K562 treated with DMSO at 1 percent for 48 hours (cell line): ENCODE measurements around the gene PCDHB13. TPM values are rescaled to one million over a fixed set of nuclear protein-coding genes. Genes with fewer than 3 reads are reported as not detected.

Experiments
- total RNA-seq: library from RNA; unstranded; fragments of 300-600 nt; gene quantifications from 2 replicates; pipeline ENCODE4 v1.2.3, GENCODE V29; 2022; ENCODE audit warnings: low replicate concordance; ENCODE audit errors: extremely low read depth

Gene PCDHB13
- not detected in 2 replicates for total RNA-seq

GRCh38 chr5:141213656-141214339, at the start of gene PCDHB13:
TSS of gene PCDHB13 (plus strand) at chr5:141213919. CDS start at chr5:141214124, 205 bp downstream.

GRCh38 chr5:141172381-141173204, 41.1 kb upstream of the PCDHB13 start, which contains the start of gene PCDHB7:
TSS of gene PCDHB7 (plus strand) at chr5:141172644. CDS start at chr5:141172836, 192 bp downstream.

GRCh38 chr5:141177577-141178191, 36.0 kb upstream of the PCDHB13 start, which contains the start of gene PCDHB8:
TSS of gene PCDHB8 (plus strand) at chr5:141177790. CDS start at chr5:141178035, 245 bp downstream.

GRCh38 chr5:141182248-141182647, 31.5 kb upstream of the PCDHB13 start, which contains the start of gene PCDHB16:
TSS of gene PCDHB16 (plus strand) at chr5:141182387. CDS start at chr5:141182560, 173 bp downstream.

GRCh38 chr5:141186897-141187512, 26.7 kb upstream of the PCDHB13 start, which contains the start of gene PCDHB9:
TSS of gene PCDHB9 (plus strand) at chr5:141187161. CDS start at chr5:141187319, 158 bp downstream.

GRCh38 chr5:141192110-141192725, 21.5 kb upstream of the PCDHB13 start, which contains the start of gene PCDHB10:
TSS of gene PCDHB10 (plus strand) at chr5:141192353. CDS start at chr5:141192553, 200 bp downstream.

GRCh38 chr5:141199359-141200235, 14.1 kb upstream of the PCDHB13 start, which contains the start of gene PCDHB11:
TSS of gene PCDHB11 (plus strand) at chr5:141199627. CDS start at chr5:141199775, 148 bp downstream.

GRCh38 chr5:141208478-141208877, 5.2 kb upstream of the PCDHB13 start, which contains the start of gene PCDHB12:
TSS of gene PCDHB12 (plus strand) at chr5:141208719. CDS start at chr5:141208908, 189 bp downstream.

GRCh38 chr5:141223112-141223783, 9.5 kb downstream of the PCDHB13 start, which contains the start of gene PCDHB14:
TSS of gene PCDHB14 (plus strand) at chr5:141223343. CDS start at chr5:141223506, 163 bp downstream.

GRCh38 chr5:141245250-141245717, 31.6 kb downstream of the PCDHB13 start, which contains the start of gene PCDHB15:
TSS of gene PCDHB15 (plus strand) at chr5:141245395. CDS start at chr5:141245579, 184 bp downstream.

Other genes with a start within 250 kb of the PCDHB13 start
- not detected in 2 replicates for gene PCDHAC2, start 247.4 kb upstream of the PCDHB13 start, total RNA-seq
- not detected in 2 replicates for gene PCDHB1, start 162.5 kb upstream of the PCDHB13 start, total RNA-seq
- not detected in 2 replicates for gene PCDHB2, start 119.3 kb upstream of the PCDHB13 start, total RNA-seq
- not detected in 2 replicates for gene PCDHB3, start 113.4 kb upstream of the PCDHB13 start, total RNA-seq
- gene PCDHB4, start 92.1 kb upstream of the PCDHB13 start, total RNA-seq: not detected in 2 replicates
- gene PCDHB5, start 78.7 kb upstream of the PCDHB13 start, total RNA-seq: not detected in 2 replicates
- gene PCDHB6, start 63.9 kb upstream of the PCDHB13 start, total RNA-seq: not detected in 2 replicates
- not detected in 2 replicates for gene PCDHB7, start 41.3 kb upstream of the PCDHB13 start, total RNA-seq
- not detected in 2 replicates for gene PCDHB8, start 36.1 kb upstream of the PCDHB13 start, total RNA-seq
- not detected in 2 replicates for gene PCDHB16, start 31.5 kb upstream of the PCDHB13 start, total RNA-seq
- not detected in 2 replicates for gene PCDHB9, start 26.8 kb upstream of the PCDHB13 start, total RNA-seq
- not detected in 2 replicates for gene PCDHB10, start 21.6 kb upstream of the PCDHB13 start, total RNA-seq
- gene PCDHB11, start 14.3 kb upstream of the PCDHB13 start, total RNA-seq: not detected in 2 replicates
- not detected in 2 replicates for gene PCDHB12, start 5.2 kb upstream of the PCDHB13 start, total RNA-seq
- not detected in 2 replicates for gene PCDHB14, start 9.4 kb downstream of the PCDHB13 start, total RNA-seq
- gene PCDHB15, start 31.5 kb downstream of the PCDHB13 start, total RNA-seq: not detected in 2 replicates
- not detected in 2 replicates for gene SLC25A2, start 90.1 kb downstream of the PCDHB13 start, total RNA-seq
- not detected in 2 replicates for gene TAF7, start 106.9 kb downstream of the PCDHB13 start, total RNA-seq
- not detected in 2 replicates for gene PCDHGA1, start 116.6 kb downstream of the PCDHB13 start, total RNA-seq
- gene PCDHGA2, start 124.8 kb downstream of the PCDHB13 start, total RNA-seq: not detected in 2 replicates
- gene PCDHGA3, start 129.9 kb downstream of the PCDHB13 start, total RNA-seq: not detected in 2 replicates
- gene PCDHGB1, start 136.2 kb downstream of the PCDHB13 start, total RNA-seq: not detected in 2 replicates
- gene PCDHGA4, start 141.1 kb downstream of the PCDHB13 start, total RNA-seq: not detected in 2 replicates
- not detected in 2 replicates for gene PCDHGB2, start 146.1 kb downstream of the PCDHB13 start, total RNA-seq
- gene PCDHGA5, start 150.2 kb downstream of the PCDHB13 start, total RNA-seq: not detected in 2 replicates
- not detected in 2 replicates for gene PCDHGB3, start 156.3 kb downstream of the PCDHB13 start, total RNA-seq
- gene PCDHGA6, start 160.0 kb downstream of the PCDHB13 start, total RNA-seq: not detected in 2 replicates
- gene PCDHGA7, start 168.8 kb downstream of the PCDHB13 start, total RNA-seq: not detected in 2 replicates
- not detected in 2 replicates for gene PCDHGB4, start 173.8 kb downstream of the PCDHB13 start, total RNA-seq
- gene PCDHGA8, start 178.7 kb downstream of the PCDHB13 start, total RNA-seq: not detected in 2 replicates
- gene PCDHGB5, start 184.0 kb downstream of the PCDHB13 start, total RNA-seq: not detected in 2 replicates
- not detected in 2 replicates for gene PCDHGA9, start 188.9 kb downstream of the PCDHB13 start, total RNA-seq
- not detected in 2 replicates for gene PCDHGB6, start 194.1 kb downstream of the PCDHB13 start, total RNA-seq
- not detected in 2 replicates for gene PCDHGA10, start 199.1 kb downstream of the PCDHB13 start, total RNA-seq
- not detected in 2 replicates for gene PCDHGB7, start 203.8 kb downstream of the PCDHB13 start, total RNA-seq
- not detected in 2 replicates for gene PCDHGA11, start 207.1 kb downstream of the PCDHB13 start, total RNA-seq
- gene PCDHGA12, start 216.6 kb downstream of the PCDHB13 start, total RNA-seq: not detected in 2 replicates